Ovary (tissue), 9 donors: ENCODE measurements around the gene MAP3K2. TPM values are rescaled to one million over a fixed set of nuclear protein-coding genes. Genes with fewer than 3 reads are reported as not detected.

Experiments
- DNase-seq, 5 donors: peaks; one replicate each; pipeline ENCODE4 v3.0.0-alpha.2; 2019 to 2020
- H3K27ac ChIP-seq, 2 donors: fragments of 200-600 bp; one replicate each; pipeline versions ENCODE4 v1.5.1 to v1.8.0; 2019 to 2022
- H3K27me3 ChIP-seq: fragments of 200-600 bp; one replicate; pipeline ENCODE4 v1.8.0; 2022
- H3K36me3 ChIP-seq: fragments of 200-600 bp; sonication (generic); one replicate; pipeline ENCODE4 v1.5.1; 2019
- H3K4me1 ChIP-seq: one replicate; pipeline ENCODE4 v1.8.1; 2013; ENCODE audit warnings: mild to moderate bottlenecking, moderate library complexity; ENCODE audit not compliant: insufficient read depth
- H3K4me3 ChIP-seq: fragments of 200-600 bp; sonication (generic); one replicate; pipeline ENCODE4 v1.5.1; 2017
- H3K9me3 ChIP-seq, 2 donors: fragments of 200-600 bp in 1 of 2; sonication (generic) in 1 of 2; one replicate each; pipeline versions ENCODE4 v1.5.1 to v1.8.1; 2013 to 2019; ENCODE audit warnings: mild to moderate bottlenecking in 1 of 2, moderate library complexity in 1 of 2
- EP300 ChIP-seq: sonication (generic); formaldehyde crosslinking; IDR thresholded peaks from one replicate; pipeline ENCODE4 v1.6.1; 2017; ENCODE audit warnings: antibody characterized with exemption
- POLR2A ChIP-seq: fragments of 450-650 bp; IDR thresholded peaks from one replicate; pipeline ENCODE4 v1.6.1; 2017; ENCODE audit warnings: antibody characterized with exemption, mild to moderate bottlenecking, moderate library complexity
- WGBS, 3 donors: extraction: QIAGEN DNeasy Blood & Tissue Kit in 1 of 3; methylation state at CpG; one replicate each; pipeline versions ENCODE4 v1.1.5 to v1.1.7; 2013 to 2017; 5-methylcytosine and 5-hydroxymethylcytosine counted together
- intact Hi-C, 4 donors: fragments of 100-400 bp; cut with DNase I; formaldehyde crosslinking; loops; one replicate each; pipeline versions ENCODE4 v1.11.0 to v1.15.1; 2022 to 2023
- polyA plus RNA-seq, 2 donors: library from polyadenylated mRNA; stranded (reverse); fragments of 200-250 nt in 1 of 2; fragments of 350-450 nt in 1 of 2; fragmentation: Illumina TruSeq in 1 of 2; extraction: RNeasy Lipid Tissue Mini Kit (QIAGEN cat#74804) in 1 of 2; gene quantifications; one replicate each; pipeline ENCODE4 v1.2.3, GENCODE V29; 2013 to 2014
- total RNA-seq, 7 donors: library from RNA; depleted of rRNA in 2 of 7; stranded (reverse); fragments of >200 nt in 2 of 7; fragmentation: NEBNext Ultra II Directional in 3 of 7; extraction: Animal tissue kit (Norgen Biotek cat#: 25700) in 3 of 7; gene quantifications; one replicate each; pipeline versions ENCODE4 v1.1.0 to v1.2.4, GENCODE V29; 2016 to 2023
- TF ChIP-seq, protein P1 (sequence below), 3 donors: fragments of 450-650 bp in 2 of 3; fragments of 200-600 bp in 1 of 3; IDR thresholded peaks; one replicate each; pipeline versions ENCODE4 v1.5.1 to v1.8.0; 2016 to 2022; ENCODE audit warnings: antibody characterized with exemption in 3 of 3, mild to moderate bottlenecking in 1 of 3
- donor health status: DM: no; HTN: no; CAD: no; lungs with moderate emphysema.
- donor health status: DM: no; HTN: no; CAD: no.
- donor health status: Bipolar disorder and iron deficiency.
- donor health status: DM: yes; HTN: yes; CAD: no.
- donor health status: DM: no; HTN: no; CAD: no.
- donor health status: DM: yes; HTN: yes; CAD: no.

MAP3K2 gene
- total and polyA plus RNA-seq, 9 donors = 7.2 to 78.4 (median 55.8) TPM

- TF ChIP-seq, protein P1, sequence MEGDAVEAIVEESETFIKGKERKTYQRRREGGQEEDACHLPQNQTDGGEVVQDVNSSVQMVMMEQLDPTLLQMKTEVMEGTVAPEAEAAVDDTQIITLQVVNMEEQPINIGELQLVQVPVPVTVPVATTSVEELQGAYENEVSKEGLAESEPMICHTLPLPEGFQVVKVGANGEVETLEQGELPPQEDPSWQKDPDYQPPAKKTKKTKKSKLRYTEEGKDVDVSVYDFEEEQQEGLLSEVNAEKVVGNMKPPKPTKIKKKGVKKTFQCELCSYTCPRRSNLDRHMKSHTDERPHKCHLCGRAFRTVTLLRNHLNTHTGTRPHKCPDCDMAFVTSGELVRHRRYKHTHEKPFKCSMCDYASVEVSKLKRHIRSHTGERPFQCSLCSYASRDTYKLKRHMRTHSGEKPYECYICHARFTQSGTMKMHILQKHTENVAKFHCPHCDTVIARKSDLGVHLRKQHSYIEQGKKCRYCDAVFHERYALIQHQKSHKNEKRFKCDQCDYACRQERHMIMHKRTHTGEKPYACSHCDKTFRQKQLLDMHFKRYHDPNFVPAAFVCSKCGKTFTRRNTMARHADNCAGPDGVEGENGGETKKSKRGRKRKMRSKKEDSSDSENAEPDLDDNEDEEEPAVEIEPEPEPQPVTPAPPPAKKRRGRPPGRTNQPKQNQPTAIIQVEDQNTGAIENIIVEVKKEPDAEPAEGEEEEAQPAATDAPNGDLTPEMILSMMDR (IDR thresholded peaks at IDR 0.05) = peak in 1 of 3 donors; percentile 45
- TF ChIP-seq POLR2A = no peak
- intact Hi-C loops = loop anchor here in 3 of 4 donors (5.0 to 10.0 kb wide), 2 partner anchors 158 to 160 kb away; no protein-coding TSS in a partner anchor
- Histone ChIP-seq H3K27ac (no peak overlapping the region), H3K4me3 (no peak overlapping the region), H3K27me3 (no peaks in the 10 kb centered on the region), H3K36me3 (no peaks in the 10 kb centered on the region), H3K4me1 (no peaks in the 10 kb centered on the region), H3K9me3 (peaks cover 0 to 11% of the 10 kb centered on the region in 2 donors)
- 48 to 52% (median 49%) methylated on average over 3 of the region's 3 CpGs for WGBS, 3 donors
- peak in 1 of 5 donors; percentile 19 for DNase-seq
Measured at GRCh38 chr2:127324635-127325034, 63.1 kb downstream of the MAP3K2 start.

DNA sequence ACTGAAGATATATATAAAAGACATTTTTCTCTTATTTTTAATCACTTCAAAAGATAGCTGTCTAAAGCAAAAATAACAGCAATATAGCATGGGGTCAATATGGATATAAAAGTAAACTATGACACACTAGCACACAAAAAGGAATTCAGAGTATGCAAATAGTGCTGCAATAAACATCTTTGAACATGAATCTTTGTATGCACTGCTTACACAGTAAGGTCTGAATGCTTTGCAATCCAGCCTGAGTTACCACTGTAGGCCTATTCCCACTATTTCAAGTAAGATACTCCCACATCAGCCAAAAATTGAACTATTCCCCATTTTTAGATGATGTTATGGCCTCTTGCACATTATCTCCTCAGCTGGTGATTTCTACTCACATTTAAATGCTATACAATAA, 66.5 kb downstream of the MAP3K2 start:
- H3K27me3 ChIP-seq = no peaks in the 10 kb centered on the region
- no peak overlapping the region for H3K4me3 ChIP-seq
- no peak overlapping the region for H3K27ac ChIP-seq
- intact Hi-C loops = loop anchor here in 2 of 4 donors (10.0 kb wide), 1 partner anchor 163 kb away; no protein-coding TSS in a partner anchor
- peaks cover 0 to 11% of the 10 kb centered on the region in 2 donors for H3K9me3 ChIP-seq
- no peak for DNase-seq
- no peaks in the 10 kb centered on the region for H3K4me1 ChIP-seq
- TF ChIP-seq, protein P1 (IDR thresholded peaks at IDR 0.05) = no peak
- TF ChIP-seq POLR2A = no peak
- no peak for TF ChIP-seq EP300
- no peaks in the 10 kb centered on the region for H3K36me3 ChIP-seq

GRCh38 chr2:127320586-127321275, 67.0 kb downstream of the MAP3K2 start:
- Histone ChIP-seq H3K27me3 (no peaks in the 10 kb centered on the region), H3K27ac (no peak overlapping the region), H3K36me3 (no peaks in the 10 kb centered on the region), H3K9me3 (peaks cover 0 to 11% of the 10 kb centered on the region in 2 donors), H3K4me3 (no peak overlapping the region), H3K4me1 (no peaks in the 10 kb centered on the region)
- 87 to 100% (median 92%) methylated on average over 1 of the region's 1 CpG for WGBS, 3 donors
- intact Hi-C loops = loop anchor here in 2 of 4 donors (10.0 kb wide), 1 partner anchor 164 kb away; no protein-coding TSS in a partner anchor
- no peak for DNase-seq
- TF ChIP-seq EP300 (no peak), POLR2A (no peak)
- TF ChIP-seq, protein P1 (IDR thresholded peaks at IDR 0.05) = no peak

DNA sequence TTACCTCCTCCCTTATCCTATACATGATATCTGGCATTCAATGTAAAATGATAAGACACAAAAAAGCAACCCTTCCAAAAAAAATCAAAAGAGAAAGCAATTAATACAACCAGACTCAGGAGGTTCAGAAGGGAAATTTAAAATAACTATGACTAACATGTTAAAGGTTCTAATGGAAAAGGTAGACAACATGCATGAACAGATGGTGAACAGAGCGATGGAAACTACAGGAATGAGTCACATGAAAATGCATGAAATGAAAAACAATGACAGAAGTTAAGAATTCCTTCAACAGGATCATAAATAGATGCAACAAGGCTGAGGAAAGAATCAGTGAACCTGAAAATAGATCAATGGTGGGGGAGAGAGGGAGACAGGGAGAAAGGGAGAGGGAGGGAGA, 67.7 kb downstream of the MAP3K2 start:
- H3K27me3 ChIP-seq = no peaks in the 10 kb centered on the region
- H3K27ac ChIP-seq = no peak overlapping the region
- H3K36me3 ChIP-seq = no peaks in the 10 kb centered on the region
- peaks cover 0 to 11% of the 10 kb centered on the region in 2 donors for H3K9me3 ChIP-seq
- 96 to 98% (median 97%) methylated on average over 1 of the region's 1 CpG for WGBS, 3 donors
- no peak overlapping the region for H3K4me3 ChIP-seq
- TF ChIP-seq, protein P1 (IDR thresholded peaks at IDR 0.05) = no peak
- TF ChIP-seq POLR2A = no peak
- no peak for TF ChIP-seq EP300
- DNase-seq = no peak
- no peaks in the 10 kb centered on the region for H3K4me1 ChIP-seq
- intact Hi-C loops = loop anchor here in 2 of 4 donors (10.0 kb wide), 1 partner anchor 165 kb away; no protein-coding TSS in a partner anchor
